Measurements from ENCODE around the gene SEC23A.

DNA sequence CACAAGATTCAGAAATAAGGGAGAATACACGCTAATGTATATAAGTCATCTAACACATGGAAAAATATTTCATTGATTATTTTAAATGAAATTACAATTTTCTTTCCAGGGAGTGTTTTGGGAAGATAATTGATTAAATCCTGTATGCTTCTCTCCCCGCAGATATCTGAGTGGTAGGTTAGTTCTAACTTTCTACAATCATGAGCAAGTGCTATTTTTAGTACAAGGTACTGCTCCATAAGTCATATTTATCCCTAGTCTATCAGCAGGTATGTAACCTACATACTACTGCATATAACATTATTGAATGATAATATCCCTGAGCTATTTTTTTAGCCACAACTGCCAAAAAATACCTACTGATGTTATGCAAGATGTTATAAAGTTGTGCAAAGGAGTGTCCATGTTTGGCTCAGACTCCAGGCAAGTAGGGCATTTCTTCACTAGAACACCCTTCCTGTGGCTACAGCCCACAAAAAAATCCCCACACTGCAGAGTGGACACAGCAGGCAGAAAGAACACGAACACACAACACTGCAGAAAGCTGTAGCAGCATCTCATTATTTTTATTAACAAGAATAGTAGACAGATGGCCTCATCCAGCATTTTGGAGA is 87.0 kb downstream of the SEC23A start:
- no peak for TF ChIP-seq CTCF (conservative IDR thresholded peaks at IDR 0.05)
- no peak for TF ChIP-seq EZH2 (IDR thresholded peaks at IDR 0.05; ENCODE audit: low read depth)

All from PC-9 (cell line).